Activated T-cell treated with anti-CD3 and anti-CD28 coated beads for 4 hours (primary cell): ENCODE data around the gene ITGA5.

ENCODE experiments used
- DNase-seq: peaks from one replicate; pipeline ENCODE4 v3.0.0-alpha.2; 2020

ITGA5 gene

GRCh38 chr12:54407183-54407905, 11.7 kb downstream of the ITGA5 start:
- no peak for DNase-seq

DNA sequence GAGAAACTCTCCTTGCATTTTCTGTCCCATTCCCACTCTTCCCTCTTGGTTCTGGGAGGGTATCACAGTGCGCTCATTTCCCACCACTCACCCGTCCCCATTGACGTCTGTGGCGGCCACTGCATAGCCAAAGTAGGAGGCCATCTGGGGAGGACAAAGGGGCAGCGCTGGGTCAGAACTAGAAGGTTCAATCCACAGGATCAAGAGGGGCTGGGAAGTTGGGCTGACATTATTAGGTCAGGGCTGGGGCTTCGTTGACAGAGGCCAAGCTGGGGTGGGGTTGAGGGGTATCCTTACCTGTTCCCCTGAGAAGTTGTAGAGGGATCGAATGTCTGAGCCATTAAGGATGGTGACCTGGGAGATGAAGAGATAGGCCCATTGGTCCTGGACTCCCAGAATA, 13.5 kb downstream of the ITGA5 start:
- no peak for DNase-seq

DNA sequence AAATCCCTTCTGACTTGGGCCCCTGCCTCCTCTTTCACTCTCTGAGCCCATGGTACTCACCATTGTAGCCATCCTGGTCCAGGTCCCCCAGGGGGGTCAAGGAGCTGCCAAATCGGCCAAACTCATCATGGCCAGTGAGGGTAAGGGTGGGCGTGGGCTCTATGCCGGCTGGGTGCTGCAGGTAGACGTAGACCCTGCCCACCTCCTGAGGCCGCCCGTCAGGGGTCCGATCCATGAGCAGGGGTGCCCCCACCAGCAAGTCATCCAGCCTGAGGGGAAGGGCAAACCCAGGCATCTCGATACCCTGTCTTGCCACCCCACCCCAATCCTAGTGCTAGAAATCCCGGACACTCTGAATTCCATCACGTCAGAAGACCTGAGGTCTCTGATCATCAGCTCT, 14.0 kb downstream of the ITGA5 start:
- DNase-seq, result no peak

- peak; percentile 58 for DNase-seq
These were observed 14.7 kb downstream of the ITGA5 start for GRCh38 chr12:54404061-54405004.

- DNase-seq, result no peak
These were observed 17.9 kb downstream of the ITGA5 start for GRCh38 chr12:54401119-54401518.

GRCh38 chr12:54398995-54399793, 19.9 kb downstream of the ITGA5 start:
- peak; percentile 84 for DNase-seq

DNA sequence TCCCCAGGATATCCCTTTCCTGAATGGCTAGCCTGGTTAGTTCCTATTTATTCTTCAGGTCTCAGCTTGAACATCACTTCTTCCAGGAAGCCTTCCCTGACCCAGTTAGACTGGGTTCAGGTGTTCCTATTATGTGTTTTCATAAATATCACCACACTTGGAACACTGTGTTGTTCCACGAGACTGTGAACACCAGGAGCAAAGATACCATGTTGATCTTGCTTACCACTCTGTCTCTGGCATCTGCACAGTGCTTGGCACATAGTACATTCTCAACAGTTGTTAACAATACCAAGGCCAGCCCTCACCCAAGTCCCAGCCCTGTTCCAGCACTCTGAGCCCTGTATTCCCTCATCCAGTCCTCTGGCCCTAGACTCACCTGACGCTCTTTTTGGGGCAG, 20.8 kb downstream of the ITGA5 start:
- no peak for DNase-seq

GRCh38 chr12:54397157-54397556, 21.9 kb downstream of the ITGA5 start:
- DNase-seq, result no peak

DNA sequence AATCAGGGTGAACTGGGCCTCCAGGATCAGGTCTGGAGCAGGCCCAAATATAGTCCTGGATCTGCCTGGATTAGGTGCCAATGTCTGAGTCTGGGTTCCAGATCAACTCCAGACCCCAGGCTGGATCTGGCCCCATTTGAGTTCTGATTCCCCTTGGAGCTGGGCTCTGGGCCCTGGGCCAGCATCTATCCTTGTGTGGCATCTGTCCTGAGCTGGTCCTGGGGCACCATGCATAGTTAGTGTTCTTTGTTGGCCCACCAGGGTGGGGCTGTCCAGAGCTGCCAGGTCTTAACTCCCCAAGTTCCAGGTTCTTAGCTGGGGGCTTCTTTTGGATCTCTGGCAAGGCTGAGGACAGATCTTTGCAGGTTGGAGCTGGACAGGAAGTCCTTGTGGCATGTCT, 23.5 kb downstream of the ITGA5 start:
- no peak for DNase-seq

DNA sequence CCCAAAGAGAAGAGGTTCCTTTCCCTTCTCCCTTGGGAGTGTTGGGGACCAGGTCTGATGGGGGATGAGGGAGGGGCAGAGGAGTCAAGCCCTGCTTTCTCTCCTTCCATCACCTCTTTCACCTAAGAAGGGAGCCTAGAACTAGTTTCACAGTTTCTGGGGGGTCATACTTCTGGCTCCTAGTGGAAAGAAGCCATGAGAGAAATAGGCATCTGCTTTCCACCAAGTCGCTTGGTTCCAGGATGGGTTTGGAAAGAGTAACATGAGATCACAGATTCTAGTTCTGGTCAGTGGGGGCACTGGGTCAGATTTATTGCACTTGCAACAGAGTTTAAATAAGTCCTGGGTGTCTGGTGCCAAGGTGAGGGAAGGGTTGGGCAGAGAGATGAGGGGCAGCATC, 24.1 kb downstream of the ITGA5 start:
- no peak for DNase-seq

- peak; percentile 46 for DNase-seq
These were observed 24.8 kb downstream of the ITGA5 start for GRCh38 chr12:54394281-54394719.

DNA sequence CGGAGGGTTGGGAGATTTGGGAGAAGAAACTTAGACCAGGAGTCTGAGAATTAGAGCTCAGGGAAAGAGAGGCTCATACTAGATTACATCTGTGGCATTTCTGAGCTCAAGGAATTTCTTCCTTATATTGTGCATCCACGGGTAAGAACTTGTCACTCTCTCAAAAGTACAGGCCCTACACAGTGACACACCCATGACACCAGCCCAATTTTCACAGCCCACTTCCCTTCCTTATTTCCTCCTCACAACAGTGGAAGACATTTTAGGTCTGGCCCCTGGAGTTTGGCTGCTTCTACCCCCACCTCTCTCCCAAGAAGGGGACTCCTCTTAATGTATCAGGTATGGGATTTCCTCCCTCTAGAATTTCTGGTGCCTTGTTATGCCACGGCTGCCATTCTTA, 25.3 kb downstream of the ITGA5 start:
- DNase-seq, result no peak

DNA sequence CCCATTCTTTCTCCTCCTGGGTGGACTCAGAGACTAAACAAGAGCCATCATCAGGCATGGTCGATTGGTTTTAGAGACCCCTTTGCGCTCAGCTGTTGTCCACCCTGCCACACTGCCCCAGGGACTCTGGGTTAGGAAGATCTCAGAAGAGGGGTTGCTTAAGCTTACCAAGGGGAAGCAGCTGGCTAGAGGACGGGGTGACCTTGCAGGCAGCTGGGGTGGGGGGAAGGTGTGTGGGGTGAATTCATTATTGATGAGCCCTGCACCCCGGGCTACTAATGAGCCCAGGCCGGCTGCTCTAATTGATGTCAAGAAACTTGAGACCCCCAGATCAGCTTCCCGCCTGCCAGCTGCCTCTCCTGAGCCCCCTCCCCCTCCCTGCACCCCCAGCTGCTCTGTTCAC, 25.9 kb downstream of the ITGA5 start:
- DNase-seq, result no peak

DNA sequence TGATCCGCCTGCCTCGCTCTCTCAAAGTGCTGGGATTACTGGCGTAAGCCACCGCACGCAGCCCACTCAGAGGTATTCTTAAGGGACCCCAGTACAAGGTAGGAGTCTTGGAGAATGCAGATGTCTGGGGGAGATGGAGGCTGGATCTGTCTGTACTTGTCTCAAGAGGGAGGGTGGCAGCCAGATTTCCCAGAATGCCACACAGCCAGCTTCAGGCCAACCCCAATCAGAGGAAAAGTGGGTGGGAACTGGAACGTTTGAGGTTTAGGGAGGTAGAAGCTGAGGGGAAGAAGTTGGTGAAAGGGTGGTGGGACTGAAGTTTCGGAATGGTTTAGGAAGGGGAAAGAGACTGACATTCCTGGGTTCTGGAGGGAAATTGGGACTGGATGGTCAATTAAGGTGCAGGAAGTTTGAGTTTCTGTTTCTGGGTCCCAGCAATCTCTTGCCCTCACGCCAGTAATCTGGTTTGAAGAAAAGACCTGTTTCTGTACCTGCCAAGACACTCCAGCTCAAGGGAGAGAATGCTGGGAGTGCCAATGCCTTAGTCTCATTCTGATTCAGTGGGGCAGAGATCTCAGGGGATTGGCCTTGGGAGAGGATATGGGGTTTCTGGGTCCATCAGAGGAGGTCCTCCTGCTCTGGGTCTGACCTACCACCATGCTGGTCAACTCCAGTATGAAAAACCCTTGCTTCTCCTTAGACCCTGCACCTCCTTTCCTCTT, 26.4 kb downstream of the ITGA5 start:
- no peak for DNase-seq

DNA sequence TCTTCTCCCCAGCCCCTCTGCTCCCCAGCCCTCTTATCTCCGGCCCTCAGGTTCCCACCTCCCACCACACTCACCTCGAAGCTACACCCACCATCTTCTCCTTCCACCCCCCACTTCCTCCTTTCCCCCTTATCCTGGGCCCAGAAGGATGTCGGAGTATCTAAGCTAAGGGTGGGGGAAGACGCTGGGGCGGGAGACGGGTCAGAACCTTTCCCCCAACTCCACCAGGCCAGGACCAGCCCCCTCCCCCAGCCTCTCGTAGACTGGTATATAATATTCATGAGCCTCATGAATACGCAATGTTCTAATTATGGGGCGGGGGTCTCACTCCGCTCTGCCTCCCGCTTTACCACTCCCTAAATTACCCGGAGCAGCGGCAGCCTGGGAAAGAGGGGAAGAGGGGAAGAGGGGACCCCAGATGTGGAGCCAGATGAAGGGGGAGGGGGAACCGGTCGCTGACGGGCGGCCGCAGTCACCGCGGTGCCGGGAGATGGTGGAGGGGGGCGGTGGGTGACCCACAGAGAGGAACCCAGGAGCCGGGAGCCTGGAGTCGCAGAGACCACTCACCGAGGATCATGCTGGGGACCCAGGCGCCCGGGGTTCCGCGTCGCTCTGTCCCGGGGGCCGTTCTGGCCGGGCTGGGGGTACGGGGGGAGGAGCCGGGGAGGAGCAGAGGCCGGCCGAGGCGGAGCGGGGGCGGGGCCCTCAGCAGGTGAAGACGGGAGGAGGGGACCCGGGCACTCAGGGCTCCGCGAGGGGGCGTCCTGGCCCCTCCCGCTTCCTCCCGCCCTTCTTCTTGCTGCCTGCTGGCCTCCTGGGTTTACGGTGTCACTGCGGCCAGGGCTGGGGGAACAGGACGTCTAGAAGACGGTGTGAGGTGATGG, 28.2 kb downstream of the ITGA5 start:
- peak; percentile 55 for DNase-seq

DNA sequence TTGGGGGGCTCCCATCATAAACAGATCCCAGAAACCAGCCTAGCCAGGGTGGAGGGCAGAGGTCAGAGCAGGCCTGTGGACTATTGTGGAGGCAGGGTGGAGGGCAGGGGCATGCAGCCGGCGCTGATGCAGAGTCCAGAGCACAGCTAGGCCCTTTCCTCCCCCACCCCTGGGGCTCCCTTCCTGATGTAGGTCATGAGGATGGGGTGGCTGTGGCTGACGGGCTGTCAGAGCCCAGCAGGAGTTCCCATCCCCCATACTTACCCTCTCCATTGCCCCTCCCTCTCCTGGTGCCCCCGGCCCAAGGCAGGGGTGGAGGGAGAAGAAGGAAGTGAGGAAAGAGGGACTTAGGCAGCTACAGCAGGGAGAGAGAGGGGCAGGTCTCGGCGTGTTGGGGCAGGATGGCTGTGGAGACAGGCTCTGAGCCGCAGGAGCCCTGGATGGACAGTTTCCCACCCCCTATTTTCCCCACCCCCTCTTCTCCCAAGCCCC, 28.8 kb downstream of the ITGA5 start:
- DNase-seq, result no peak

GRCh38 chr12:54389607-54390175, 29.4 kb downstream of the ITGA5 start:
- no peak for DNase-seq

- DNase-seq, result no peak
These were observed 29.9 kb downstream of the ITGA5 start for GRCh38 chr12:54389134-54389508.

- no peak for DNase-seq
These were observed 30.6 kb downstream of the ITGA5 start for GRCh38 chr12:54388237-54389133.

GRCh38 chr12:54387114-54387467, 32.0 kb downstream of the ITGA5 start:
- DNase-seq, result no peak
